ENCODE results near the gene HAUS8. TPM values are rescaled to one million over a fixed set of nuclear protein-coding genes. Genes with fewer than 3 reads are reported as not detected.
A peak's percentile ranks its signal among the peaks of the same experiment; 100 is the strongest.

The HAUS8 gene
- total and polyA plus RNA-seq, 10 of the 15 experiments (the other 5 are each of a cell fraction or from before 2014, with no cell fraction given), result 22.7 to 43.9 (median 34.4) TPM

- TF ChIP-seq, protein P1, sequence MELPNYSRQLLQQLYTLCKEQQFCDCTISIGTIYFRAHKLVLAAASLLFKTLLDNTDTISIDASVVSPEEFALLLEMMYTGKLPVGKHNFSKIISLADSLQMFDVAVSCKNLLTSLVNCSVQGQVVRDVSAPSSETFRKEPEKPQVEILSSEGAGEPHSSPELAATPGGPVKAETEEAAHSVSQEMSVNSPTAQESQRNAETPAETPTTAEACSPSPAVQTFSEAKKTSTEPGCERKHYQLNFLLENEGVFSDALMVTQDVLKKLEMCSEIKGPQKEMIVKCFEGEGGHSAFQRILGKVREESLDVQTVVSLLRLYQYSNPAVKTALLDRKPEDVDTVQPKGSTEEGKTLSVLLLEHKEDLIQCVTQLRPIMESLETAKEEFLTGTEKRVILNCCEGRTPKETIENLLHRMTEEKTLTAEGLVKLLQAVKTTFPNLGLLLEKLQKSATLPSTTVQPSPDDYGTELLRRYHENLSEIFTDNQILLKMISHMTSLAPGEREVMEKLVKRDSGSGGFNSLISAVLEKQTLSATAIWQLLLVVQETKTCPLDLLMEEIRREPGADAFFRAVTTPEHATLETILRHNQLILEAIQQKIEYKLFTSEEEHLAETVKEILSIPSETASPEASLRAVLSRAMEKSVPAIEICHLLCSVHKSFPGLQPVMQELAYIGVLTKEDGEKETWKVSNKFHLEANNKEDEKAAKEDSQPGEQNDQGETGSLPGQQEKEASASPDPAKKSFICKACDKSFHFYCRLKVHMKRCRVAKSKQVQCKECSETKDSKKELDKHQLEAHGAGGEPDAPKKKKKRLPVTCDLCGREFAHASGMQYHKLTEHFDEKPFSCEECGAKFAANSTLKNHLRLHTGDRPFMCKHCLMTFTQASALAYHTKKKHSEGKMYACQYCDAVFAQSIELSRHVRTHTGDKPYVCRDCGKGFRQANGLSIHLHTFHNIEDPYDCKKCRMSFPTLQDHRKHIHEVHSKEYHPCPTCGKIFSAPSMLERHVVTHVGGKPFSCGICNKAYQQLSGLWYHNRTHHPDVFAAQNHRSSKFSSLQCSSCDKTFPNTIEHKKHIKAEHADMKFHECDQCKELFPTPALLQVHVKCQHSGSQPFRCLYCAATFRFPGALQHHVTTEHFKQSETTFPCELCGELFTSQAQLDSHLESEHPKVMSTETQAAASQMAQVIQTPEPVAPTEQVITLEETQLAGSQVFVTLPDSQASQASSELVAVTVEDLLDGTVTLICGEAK (IDR thresholded peaks at IDR 0.05; ENCODE audit: borderline replicate concordance), result no peak
- TF ChIP-seq RELB (IDR thresholded peaks at IDR 0.05; ENCODE audit: low read depth), result peak; percentile 32; the same call in 1 of the 2 replicates
- TF ChIP-seq, protein P2, sequence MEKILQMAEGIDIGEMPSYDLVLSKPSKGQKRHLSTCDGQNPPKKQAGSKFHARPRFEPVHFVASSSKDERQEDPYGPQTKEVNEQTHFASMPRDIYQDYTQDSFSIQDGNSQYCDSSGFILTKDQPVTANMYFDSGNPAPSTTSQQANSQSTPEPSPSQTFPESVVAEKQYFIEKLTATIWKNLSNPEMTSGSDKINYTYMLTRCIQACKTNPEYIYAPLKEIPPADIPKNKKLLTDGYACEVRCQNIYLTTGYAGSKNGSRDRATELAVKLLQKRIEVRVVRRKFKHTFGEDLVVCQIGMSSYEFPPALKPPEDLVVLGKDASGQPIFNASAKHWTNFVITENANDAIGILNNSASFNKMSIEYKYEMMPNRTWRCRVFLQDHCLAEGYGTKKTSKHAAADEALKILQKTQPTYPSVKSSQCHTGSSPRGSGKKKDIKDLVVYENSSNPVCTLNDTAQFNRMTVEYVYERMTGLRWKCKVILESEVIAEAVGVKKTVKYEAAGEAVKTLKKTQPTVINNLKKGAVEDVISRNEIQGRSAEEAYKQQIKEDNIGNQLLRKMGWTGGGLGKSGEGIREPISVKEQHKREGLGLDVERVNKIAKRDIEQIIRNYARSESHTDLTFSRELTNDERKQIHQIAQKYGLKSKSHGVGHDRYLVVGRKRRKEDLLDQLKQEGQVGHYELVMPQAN (conservative IDR thresholded peaks at IDR 0.05), result peak; percentile 58
- TF ChIP-seq USF1 (IDR thresholded peaks at IDR 0.05; ENCODE audit: borderline replicate concordance, extremely low read length, insufficient read depth, low read depth, low read length), result no peak
- TF ChIP-seq PAX8 (IDR thresholded peaks at IDR 0.05), result no peak
- TF ChIP-seq, protein P3, sequence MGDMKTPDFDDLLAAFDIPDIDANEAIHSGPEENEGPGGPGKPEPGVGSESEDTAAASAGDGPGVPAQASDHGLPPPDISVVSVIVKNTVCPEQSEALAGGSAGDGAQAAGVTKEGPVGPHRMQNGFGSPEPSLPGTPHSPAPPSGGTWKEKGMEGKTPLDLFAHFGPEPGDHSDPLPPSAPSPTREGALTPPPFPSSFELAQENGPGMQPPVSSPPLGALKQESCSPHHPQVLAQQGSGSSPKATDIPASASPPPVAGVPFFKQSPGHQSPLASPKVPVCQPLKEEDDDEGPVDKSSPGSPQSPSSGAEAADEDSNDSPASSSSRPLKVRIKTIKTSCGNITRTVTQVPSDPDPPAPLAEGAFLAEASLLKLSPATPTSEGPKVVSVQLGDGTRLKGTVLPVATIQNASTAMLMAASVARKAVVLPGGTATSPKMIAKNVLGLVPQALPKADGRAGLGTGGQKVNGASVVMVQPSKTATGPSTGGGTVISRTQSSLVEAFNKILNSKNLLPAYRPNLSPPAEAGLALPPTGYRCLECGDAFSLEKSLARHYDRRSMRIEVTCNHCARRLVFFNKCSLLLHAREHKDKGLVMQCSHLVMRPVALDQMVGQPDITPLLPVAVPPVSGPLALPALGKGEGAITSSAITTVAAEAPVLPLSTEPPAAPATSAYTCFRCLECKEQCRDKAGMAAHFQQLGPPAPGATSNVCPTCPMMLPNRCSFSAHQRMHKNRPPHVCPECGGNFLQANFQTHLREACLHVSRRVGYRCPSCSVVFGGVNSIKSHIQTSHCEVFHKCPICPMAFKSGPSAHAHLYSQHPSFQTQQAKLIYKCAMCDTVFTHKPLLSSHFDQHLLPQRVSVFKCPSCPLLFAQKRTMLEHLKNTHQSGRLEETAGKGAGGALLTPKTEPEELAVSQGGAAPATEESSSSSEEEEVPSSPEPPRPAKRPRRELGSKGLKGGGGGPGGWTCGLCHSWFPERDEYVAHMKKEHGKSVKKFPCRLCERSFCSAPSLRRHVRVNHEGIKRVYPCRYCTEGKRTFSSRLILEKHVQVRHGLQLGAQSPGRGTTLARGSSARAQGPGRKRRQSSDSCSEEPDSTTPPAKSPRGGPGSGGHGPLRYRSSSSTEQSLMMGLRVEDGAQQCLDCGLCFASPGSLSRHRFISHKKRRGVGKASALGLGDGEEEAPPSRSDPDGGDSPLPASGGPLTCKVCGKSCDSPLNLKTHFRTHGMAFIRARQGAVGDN (IDR thresholded peaks at IDR 0.05), result peak; percentile 71
- no peak for TF ChIP-seq ZNF24 (IDR thresholded peaks at IDR 0.05)
- peak; percentile 67 for TF ChIP-seq FOXM1 (IDR thresholded peaks at IDR 0.05; ENCODE audit: low read depth, low read length)
- TF ChIP-seq, protein P4, sequence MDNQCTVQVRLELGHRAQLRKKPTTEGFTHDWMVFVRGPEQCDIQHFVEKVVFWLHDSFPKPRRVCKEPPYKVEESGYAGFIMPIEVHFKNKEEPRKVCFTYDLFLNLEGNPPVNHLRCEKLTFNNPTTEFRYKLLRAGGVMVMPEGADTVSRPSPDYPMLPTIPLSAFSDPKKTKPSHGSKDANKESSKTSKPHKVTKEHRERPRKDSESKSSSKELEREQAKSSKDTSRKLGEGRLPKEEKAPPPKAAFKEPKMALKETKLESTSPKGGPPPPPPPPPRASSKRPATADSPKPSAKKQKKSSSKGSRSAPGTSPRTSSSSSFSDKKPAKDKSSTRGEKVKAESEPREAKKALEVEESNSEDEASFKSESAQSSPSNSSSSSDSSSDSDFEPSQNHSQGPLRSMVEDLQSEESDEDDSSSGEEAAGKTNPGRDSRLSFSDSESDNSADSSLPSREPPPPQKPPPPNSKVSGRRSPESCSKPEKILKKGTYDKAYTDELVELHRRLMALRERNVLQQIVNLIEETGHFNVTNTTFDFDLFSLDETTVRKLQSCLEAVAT (IDR thresholded peaks at IDR 0.05), result 0 out of 2 replicates have a peak, but pooled peaks have one; percentile 26
- TF ChIP-seq RUNX3 (IDR thresholded peaks at IDR 0.05; ENCODE audit: low read length), result peak; percentile 54
- peak; percentile 59; the same call in 1 of the 2 replicates for TF ChIP-seq SMC3 (IDR thresholded peaks at IDR 0.05; ENCODE audit: borderline replicate concordance, low read length)
- no peak for TF ChIP-seq NR2C1 (IDR thresholded peaks at IDR 0.05)
- TF ChIP-seq NRF1 (conservative IDR thresholded peaks at IDR 0.05; ENCODE audit: low read depth, low read length), result no peak
- no peak for TF ChIP-seq SIX5 (IDR thresholded peaks at IDR 0.05; ENCODE audit: low read depth, low read length, severe bottlenecking)
Observed at GRCh38 chr19:17079710-17080439, 4.6 kb upstream of the HAUS8 start (continued).
